GM13977 (cell line): ENCODE data around the gene COL9A1.

ENCODE experiments used
- DNase-seq: peaks from one replicate; pipeline ENCODE4 v3.0.0; 2012; ENCODE audit warnings: low spot score
- in situ Hi-C: fragments of 300-500 bp; cut with MboI; formaldehyde crosslinking; loops from one replicate; pipeline ENCODE4 v1.12.0; 2022; ENCODE audit warnings: low sequenced_read_pairs, low pct_unique_long_range_greater_than_20kb, mixed read lengths, inconsistent platforms; ENCODE audit not compliant: unreplicated experiment
- TF ChIP-seq, protein P1 (sequence below): IDR thresholded peaks from 2 replicates; pipeline ENCODE4 v1.5.1; 2012; ENCODE audit warnings: mild to moderate bottlenecking, control low read depth; ENCODE audit not compliant: insufficient read depth; ENCODE audit errors: extremely low read depth, missing control alignments

The COL9A1 gene

DNA sequence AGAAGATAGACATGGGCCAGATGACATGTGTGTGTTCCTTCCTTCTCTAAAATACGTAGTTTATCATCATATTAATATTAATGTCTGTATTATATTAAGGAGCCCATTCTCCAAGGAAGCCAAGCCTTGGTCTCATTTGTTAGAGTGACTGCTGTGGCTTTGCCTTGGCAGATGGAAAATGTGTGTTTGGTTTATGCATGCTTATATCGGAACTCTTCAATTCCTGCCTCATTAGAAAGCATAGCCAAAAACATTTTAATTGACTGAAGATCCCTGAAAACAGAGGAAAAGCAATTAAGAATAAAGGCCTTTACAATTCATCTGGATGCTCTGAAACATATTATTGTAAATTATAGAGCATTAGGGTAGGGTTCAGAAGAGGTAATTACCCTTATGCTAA, 106.4 kb downstream of the COL9A1 start:
- TF ChIP-seq, protein P1, sequence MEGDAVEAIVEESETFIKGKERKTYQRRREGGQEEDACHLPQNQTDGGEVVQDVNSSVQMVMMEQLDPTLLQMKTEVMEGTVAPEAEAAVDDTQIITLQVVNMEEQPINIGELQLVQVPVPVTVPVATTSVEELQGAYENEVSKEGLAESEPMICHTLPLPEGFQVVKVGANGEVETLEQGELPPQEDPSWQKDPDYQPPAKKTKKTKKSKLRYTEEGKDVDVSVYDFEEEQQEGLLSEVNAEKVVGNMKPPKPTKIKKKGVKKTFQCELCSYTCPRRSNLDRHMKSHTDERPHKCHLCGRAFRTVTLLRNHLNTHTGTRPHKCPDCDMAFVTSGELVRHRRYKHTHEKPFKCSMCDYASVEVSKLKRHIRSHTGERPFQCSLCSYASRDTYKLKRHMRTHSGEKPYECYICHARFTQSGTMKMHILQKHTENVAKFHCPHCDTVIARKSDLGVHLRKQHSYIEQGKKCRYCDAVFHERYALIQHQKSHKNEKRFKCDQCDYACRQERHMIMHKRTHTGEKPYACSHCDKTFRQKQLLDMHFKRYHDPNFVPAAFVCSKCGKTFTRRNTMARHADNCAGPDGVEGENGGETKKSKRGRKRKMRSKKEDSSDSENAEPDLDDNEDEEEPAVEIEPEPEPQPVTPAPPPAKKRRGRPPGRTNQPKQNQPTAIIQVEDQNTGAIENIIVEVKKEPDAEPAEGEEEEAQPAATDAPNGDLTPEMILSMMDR, result no peak
- DNase-seq, result no peak
- in situ Hi-C loops, result no loop called here

DNA sequence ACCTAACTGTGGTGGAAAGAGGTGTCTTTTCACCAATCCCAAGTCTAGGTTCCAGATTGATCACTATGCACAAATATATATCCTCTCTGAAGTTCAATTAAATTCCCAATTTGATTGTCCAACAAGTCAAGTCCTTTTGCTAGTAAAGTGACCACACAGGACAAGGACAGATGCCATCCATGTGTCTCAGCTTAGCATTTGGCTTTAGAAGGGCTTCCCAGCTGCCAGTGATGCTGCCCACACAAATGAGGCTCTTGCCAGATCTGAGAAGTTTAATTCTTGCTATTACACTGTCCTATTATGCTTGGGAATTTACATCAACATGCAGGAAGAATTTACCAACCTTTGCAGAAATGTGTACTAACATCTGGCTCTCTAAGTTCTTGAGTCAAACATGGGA, 108.5 kb downstream of the COL9A1 start:
- TF ChIP-seq, protein P1, result no peak
- DNase-seq, result no peak
- in situ Hi-C loops, result no loop called here

DNA sequence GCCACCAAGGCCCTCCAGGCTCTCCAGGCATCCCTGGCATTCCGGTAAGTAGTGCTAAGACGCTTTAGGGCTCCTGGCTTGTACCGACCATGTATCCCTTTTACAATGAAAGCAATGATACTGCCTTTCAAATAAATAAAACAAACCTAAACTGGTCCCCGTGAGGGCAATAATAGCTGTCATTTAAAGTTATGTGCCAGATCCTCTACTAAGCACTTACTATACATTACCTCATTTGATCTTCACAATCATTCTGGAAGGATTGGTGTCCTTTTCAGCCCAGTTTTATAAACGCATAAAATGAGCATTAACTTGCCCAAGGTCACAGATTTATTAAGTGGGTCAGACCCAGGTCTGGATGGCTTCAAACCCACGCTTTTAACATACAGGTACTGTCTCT, 114.7 kb downstream of the COL9A1 start:
- no peak for DNase-seq
- TF ChIP-seq, protein P1, result no peak
- in situ Hi-C loops, result no loop called here

DNA sequence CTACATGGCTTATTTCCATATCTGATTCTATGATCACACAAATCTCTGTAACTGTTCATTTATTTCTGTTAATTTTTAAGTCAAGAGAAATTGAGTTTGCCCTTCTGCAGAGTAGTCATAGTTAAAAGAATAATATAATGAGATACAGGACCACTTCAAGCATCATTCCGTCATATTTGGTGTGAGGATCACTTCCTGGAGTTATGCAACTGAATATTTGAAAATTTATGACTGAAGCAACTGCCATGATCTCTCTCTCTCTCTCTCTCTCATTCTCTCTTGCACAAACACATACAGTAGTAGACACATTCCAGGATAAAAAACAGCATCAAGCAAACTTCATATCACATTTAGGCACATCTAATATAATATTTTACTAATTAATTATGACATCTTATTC, 116.4 kb downstream of the COL9A1 start:
- DNase-seq, result no peak
- TF ChIP-seq, protein P1, result no peak
- in situ Hi-C loops, result no loop called here

DNA sequence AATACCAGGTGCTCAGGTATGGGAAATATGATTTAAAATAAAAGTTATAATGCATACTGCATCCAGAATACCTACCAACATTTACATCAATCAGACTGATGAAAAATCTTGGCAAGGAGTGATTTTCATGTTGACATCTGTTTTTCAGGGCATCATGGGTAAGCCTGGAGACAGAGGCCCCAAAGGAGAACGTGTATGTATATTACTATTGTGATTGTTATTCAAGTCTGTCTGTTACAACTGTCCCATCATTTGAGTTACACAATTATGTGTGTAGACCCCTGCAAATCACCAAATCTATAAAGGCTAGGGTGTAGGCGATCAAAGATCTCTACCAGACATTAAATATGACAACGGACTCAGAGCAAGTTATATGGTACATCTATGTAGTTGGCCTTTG, 118.2 kb downstream of the COL9A1 start:
- TF ChIP-seq, protein P1, result no peak
- no peak for DNase-seq
- in situ Hi-C loops, result no loop called here

DNA sequence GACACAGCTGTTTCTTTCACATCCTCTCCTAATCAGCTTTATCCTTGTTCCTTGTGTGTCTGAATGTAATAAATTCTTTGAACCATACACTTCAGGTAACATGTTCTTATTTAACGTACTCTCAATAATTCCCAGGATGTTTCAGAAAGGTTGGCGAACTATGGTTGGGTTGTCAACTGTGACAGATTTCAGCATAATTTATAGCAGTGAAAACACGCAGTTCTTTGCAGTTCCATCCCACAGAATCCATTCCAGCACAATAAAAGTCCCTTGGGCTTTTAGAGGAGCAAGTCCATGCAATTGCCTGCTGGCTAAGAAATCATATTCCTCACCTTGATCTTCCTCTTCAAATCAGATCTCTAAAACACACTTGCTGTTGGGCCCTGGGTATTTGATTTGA, 119.3 kb downstream of the COL9A1 start:
- TF ChIP-seq, protein P1, result no peak
- in situ Hi-C loops, result no loop called here
- no peak for DNase-seq
